Endodermal cell (in vitro differentiated cells): Measurements from ENCODE around the gene SEMA3A. TPM values are rescaled to one million over a fixed set of nuclear protein-coding genes. Genes with fewer than 3 reads are reported as not detected.

Experiments
- DNase-seq: peaks from one replicate; pipeline ENCODE4 v3.0.0-alpha.2; 2017
- H3K27ac ChIP-seq: 2 replicates; pipeline ENCODE4 v1.5.1; 2013; ENCODE audit warnings: mild to moderate bottlenecking, low read depth, low read length, moderate library complexity
- H3K27me3 ChIP-seq: 2 replicates; pipeline ENCODE4 v1.6.1; 2013; ENCODE audit warnings: mild to moderate bottlenecking, low read length, moderate library complexity; ENCODE audit not compliant: insufficient read depth, control insufficient read depth, poor library complexity, severe bottlenecking
- H3K36me3 ChIP-seq: 2 replicates; pipeline ENCODE4 v1.7.0; 2013; ENCODE audit warnings: mild to moderate bottlenecking, low read length, moderate library complexity; ENCODE audit not compliant: control insufficient read depth, insufficient read depth
- H3K4me1 ChIP-seq: one replicate; pipeline ENCODE4 v1.7.0; 2013; ENCODE audit warnings: low read length; ENCODE audit not compliant: control insufficient read depth, insufficient read depth
- H3K4me3 ChIP-seq: 2 replicates; pipeline ENCODE4 v1.5.1; 2013; ENCODE audit warnings: mild to moderate bottlenecking, low read length, moderate library complexity
- H3K9ac ChIP-seq: 2 replicates; pipeline ENCODE4 v1.6.1; 2013; ENCODE audit warnings: mild to moderate bottlenecking, low read length, moderate library complexity; ENCODE audit not compliant: poor library complexity, severe bottlenecking; ENCODE audit errors: extremely low read depth
- H3K9me3 ChIP-seq: 2 replicates; pipeline ENCODE4 v1.6.1; 2013; ENCODE audit warnings: mild to moderate bottlenecking, low read length, moderate library complexity; ENCODE audit not compliant: control insufficient read depth
- H3K27ac Mint-ChIP-seq: 2 replicates; pipeline ENCODE4 v1.8.0; 2020; ENCODE audit warnings: mixed read lengths
- H3K27me3 Mint-ChIP-seq: 2 replicates; pipeline ENCODE4 v1.8.0; 2021; ENCODE audit warnings: mild to moderate bottlenecking, mixed read lengths; ENCODE audit not compliant: insufficient read depth
- H3K36me3 Mint-ChIP-seq: 2 replicates; pipeline ENCODE4 v1.8.0; 2020; ENCODE audit warnings: low read depth, mixed read lengths
- H3K4me1 Mint-ChIP-seq: 2 replicates; pipeline ENCODE4 v1.8.0; 2020; ENCODE audit warnings: mixed read lengths
- H3K4me3 Mint-ChIP-seq: 2 replicates; pipeline ENCODE4 v1.8.0; 2020; ENCODE audit warnings: mild to moderate bottlenecking, moderate library complexity, mixed read lengths
- H3K9me3 Mint-ChIP-seq: 2 replicates; pipeline ENCODE4 v1.8.0; 2020; ENCODE audit warnings: mild to moderate bottlenecking, mixed read lengths
- CTCF ChIP-seq: fragments of 200-600 bp; sonication (generic); conservative IDR thresholded peaks from 2 replicates; pipeline ENCODE4 v1.5.0; 2021; ENCODE audit warnings: antibody characterized with exemption, mild to moderate bottlenecking
- WGBS, 2 experiments: methylation state at CpG; one replicate each; pipeline versions ENCODE4 v1.1.5 to v1.1.7; 2013; ENCODE audit warnings: missing lambda C conversion rate in 2 of 2, mixed read lengths in 1 of 2; ENCODE audit not compliant: insufficient coverage in 1 of 2, insufficient read length in 1 of 2; 5-methylcytosine and 5-hydroxymethylcytosine counted together
- total RNA-seq, 2 donors: library from RNA; stranded (reverse); fragmentation: NEBNext Ultra II Directional in 1 of 2; extraction: Animal tissue kit (Norgen Biotek cat#: 25700) in 1 of 2; gene quantifications; 2 replicates in 1 of 2; 3 replicates in 1 of 2; pipeline ENCODE4 v1.2.1, GENCODE V29; 2021

The SEMA3A gene
- total RNA-seq, 2 donors from 2014 or later: 43.5 to 72.8 TPM

GRCh38 chr7:84136336-84136735 lies 58.3 kb downstream of the SEMA3A start:
- DNase-seq: no peak
- H3K9me3 ChIP-seq: peaks cover 5% of the 10 kb centered on the region
- no peak overlapping the region for H3K27ac ChIP-seq
- Mint-ChIP-seq H3K27ac (no peak overlapping the region), H3K4me1 (peaks cover 6% of the 10 kb centered on the region), H3K9me3 (peaks cover 2% of the 10 kb centered on the region), H3K27me3 (no peaks in the 10 kb centered on the region), H3K4me3 (no peak overlapping the region), H3K36me3 (peaks cover 29% of the 10 kb centered on the region)
- H3K9ac ChIP-seq: no peak overlapping the region
- H3K27me3 ChIP-seq: no peaks in the 10 kb centered on the region
- WGBS, 2 experiments: 90 to 94% methylated on average over 3 of the region's 3 CpGs
- peaks cover 24% of the 10 kb centered on the region for H3K36me3 ChIP-seq
- H3K4me3 ChIP-seq: no peak overlapping the region
- TF ChIP-seq CTCF: no peak
- no peaks in the 10 kb centered on the region for H3K4me1 ChIP-seq

- Histone ChIP-seq H3K4me3 (no peak overlapping the region), H3K9me3 (peaks cover 5% of the 10 kb centered on the region), H3K4me1 (no peaks in the 10 kb centered on the region), H3K27ac (no peak overlapping the region), H3K36me3 (peaks cover 31% of the 10 kb centered on the region), H3K9ac (no peak overlapping the region), H3K27me3 (no peaks in the 10 kb centered on the region)
- no CpG with 5 or more reads among the region's 1 CpG for WGBS, 2 experiments
- peaks cover 2% of the 10 kb centered on the region for H3K4me1 Mint-ChIP-seq
- DNase-seq: no peak
- TF ChIP-seq CTCF: no peak
- no peaks in the 10 kb centered on the region for H3K27me3 Mint-ChIP-seq
- peaks cover 2% of the 10 kb centered on the region for H3K9me3 Mint-ChIP-seq
- H3K36me3 Mint-ChIP-seq: peaks cover 30% of the 10 kb centered on the region
- no peak overlapping the region for H3K4me3 Mint-ChIP-seq
- H3K27ac Mint-ChIP-seq: no peak overlapping the region
Measured at GRCh38 chr7:84134169-84134568, 60.4 kb downstream of the SEMA3A start.

- Histone ChIP-seq H3K9ac (no peak overlapping the region), H3K27me3 (no peaks in the 10 kb centered on the region), H3K4me3 (no peak overlapping the region), H3K36me3 (peaks cover 27% of the 10 kb centered on the region), H3K4me1 (peaks cover 6% of the 10 kb centered on the region), H3K27ac (no peak overlapping the region), H3K9me3 (no peaks in the 10 kb centered on the region)
- Mint-ChIP-seq H3K4me1 (peaks cover 10% of the 10 kb centered on the region), H3K9me3 (peaks cover 3% of the 10 kb centered on the region), H3K4me3 (no peak overlapping the region), H3K27me3 (no peaks in the 10 kb centered on the region), H3K27ac (no peak overlapping the region), H3K36me3 (peaks cover 42% of the 10 kb centered on the region)
- no peak for DNase-seq
- TF ChIP-seq CTCF: no peak
- 98% methylated on average over 2 of the region's 2 CpGs; no CpG with 5 or more reads in 1 of the 2 experiments for WGBS, 2 experiments
Measured at GRCh38 chr7:84125654-84126053, 68.9 kb downstream of the SEMA3A start.
